Activated CD8-positive, alpha-beta memory T cell treated with anti-CD3 and anti-CD28 coated beads for 48 hours (primary cell): ENCODE measurements around the gene EYA3.

Experiments
- DNase-seq, 3 experiments: peaks; one replicate each; pipeline ENCODE4 v3.0.0-alpha.2; 2020; ENCODE audit warnings: low read depth in 2 of 3, low spot score in 2 of 3

Gene EYA3

GRCh38 chr1:28112388-28113241, 24.2 kb upstream of the EYA3 start:
- no peak for DNase-seq

GRCh38 chr1:28111157-28111556, 22.7 kb upstream of the EYA3 start:
- no peak for DNase-seq

- no peak for DNase-seq
Measured at GRCh38 chr1:28110555-28110954, 22.1 kb upstream of the EYA3 start.

DNA sequence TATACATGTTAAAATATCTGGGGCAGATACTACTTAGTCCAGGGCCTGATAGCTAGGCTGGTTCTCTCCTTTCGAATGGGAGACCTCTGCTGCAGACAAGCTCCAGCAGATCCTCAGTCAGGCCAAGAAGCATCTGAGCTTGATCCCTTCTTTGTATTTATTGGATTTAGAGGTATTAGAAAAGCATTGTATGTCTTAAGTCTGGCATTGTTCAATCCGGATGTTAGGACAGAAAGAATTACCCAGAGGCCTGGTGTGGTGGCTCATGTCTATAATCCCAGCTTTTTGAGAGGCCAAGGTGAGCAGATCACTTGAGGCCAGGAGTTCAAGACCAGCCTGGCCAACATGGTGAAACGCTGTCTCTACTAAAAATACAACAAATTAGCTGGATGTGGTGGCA, 21.2 kb upstream of the EYA3 start:
- DNase-seq: no peak

DNA sequence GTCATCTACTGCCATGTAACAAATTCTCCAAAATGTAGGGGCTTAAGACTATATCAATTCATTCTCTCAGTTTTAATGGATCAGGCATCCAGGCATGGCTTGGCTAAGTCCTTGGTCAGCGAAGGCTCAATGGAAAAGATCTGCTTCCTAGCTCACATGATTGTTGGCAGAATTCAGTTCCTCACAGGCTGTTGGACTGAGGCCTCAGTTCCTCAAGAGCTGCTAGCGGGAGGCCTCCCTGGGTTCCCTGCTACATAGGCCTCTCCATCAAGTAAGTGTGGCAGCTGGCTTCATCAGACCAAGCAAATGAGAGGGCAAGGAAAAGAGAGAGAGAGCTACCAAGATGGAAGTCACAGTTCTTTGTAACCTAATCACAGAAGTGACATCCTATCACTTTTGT, 19.6 kb upstream of the EYA3 start:
- no peak for DNase-seq

DNA sequence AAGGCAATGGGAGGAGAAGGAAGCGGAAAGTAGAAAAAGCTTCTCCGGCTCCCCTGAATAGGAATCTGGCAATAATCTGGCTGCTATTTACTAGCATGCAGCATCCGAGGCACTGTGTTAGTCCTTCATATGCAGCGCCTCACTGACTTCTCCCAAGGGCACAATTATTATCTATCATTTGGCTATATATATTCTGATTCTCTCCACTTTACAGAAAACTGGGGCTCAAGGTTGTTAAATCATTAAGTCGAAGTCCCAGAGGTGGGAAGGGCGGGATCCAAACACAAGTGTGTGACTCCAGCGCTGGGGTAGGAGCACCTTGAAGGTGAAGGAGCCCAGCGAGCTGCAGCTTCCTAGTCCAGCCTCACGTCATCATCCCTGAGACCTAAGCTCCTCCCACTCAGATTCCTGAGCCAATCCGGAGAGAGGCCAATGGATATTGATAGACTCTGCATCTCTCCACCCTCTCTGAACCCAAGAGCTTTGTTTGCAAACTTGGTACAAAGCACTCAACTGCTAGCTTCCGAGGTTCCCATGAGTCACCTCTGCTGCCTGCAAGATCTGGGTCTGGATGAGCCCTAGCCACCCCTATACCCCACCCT, 16.6 kb upstream of the EYA3 start:
- no peak for DNase-seq

DNA sequence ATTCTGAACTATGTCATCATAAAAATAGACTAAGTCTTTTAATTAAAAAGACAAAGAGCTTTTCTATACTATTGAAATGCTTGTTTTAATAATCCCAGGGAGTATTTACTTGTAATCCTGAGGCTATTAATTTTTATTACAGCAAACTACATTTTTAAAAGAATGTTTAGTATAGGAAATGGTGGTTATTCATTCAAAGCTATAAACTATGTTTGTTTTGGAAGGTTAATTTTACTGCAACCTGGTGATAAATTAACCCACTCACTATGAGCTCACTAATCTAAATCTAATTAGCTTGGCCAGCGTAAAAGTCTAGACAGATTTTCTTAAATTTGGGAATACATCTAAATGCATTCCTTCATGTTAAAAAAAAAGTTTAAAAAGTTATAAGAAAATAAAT, 13.8 kb upstream of the EYA3 start:
- no peak for DNase-seq

- DNase-seq: no peak
Measured at GRCh38 chr1:28099050-28099769, 10.8 kb upstream of the EYA3 start.

DNA sequence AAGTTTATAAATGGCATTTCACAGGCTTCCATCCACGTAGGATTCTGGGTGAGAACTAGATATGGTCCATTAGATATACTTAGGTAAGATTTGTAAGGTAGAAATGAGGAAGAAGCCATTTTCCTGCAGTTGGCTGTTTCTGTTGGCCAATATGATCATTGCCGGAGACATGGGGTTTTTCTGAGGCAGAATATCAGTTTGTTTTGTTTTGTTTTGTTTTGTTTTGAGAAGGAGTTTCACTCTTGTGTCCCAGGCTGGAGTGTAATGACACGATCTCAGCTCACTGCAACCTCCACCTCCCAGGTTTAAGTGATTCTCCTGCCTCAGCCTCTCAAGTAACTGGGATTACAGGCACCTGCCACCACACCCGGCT, 8.7 kb upstream of the EYA3 start:
- no peak for DNase-seq

- DNase-seq: no peak
Measured at GRCh38 chr1:28096210-28097099, 8.0 kb upstream of the EYA3 start.

DNA sequence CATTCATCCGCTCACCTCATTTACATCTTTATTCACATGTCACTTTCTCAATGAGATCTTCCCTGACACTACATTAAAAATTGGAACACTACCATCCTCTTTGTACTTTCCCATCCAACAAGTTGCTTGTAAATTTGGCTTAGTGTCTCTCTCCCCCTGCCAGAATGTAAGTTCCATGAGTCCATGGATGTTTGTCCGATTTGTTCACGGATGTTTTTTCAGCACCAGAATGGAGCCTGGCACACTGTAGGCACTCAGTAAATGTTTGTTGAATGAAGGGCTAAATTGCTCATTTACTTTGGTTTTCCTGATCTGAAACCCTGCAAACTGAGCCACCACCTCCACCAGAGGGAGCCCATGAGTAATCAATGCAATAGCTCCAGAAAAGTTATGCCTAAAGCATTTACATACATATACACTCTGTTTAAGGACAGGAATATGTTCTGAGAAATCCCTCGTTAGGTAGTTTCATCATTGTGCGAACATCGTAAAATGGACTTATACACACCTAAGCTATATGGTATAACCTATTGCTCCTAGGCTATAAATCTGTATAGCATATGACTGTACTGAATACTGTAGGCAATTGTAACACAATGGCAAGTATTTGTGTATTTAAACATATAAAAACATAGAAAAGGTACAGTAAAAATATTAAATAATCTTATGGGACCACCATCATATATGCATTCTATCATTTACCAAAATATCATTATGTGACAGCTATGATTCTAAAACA, 2.8 kb upstream of the EYA3 start:
- DNase-seq: peak; percentile 26 to 65 (median 63)

DNA sequence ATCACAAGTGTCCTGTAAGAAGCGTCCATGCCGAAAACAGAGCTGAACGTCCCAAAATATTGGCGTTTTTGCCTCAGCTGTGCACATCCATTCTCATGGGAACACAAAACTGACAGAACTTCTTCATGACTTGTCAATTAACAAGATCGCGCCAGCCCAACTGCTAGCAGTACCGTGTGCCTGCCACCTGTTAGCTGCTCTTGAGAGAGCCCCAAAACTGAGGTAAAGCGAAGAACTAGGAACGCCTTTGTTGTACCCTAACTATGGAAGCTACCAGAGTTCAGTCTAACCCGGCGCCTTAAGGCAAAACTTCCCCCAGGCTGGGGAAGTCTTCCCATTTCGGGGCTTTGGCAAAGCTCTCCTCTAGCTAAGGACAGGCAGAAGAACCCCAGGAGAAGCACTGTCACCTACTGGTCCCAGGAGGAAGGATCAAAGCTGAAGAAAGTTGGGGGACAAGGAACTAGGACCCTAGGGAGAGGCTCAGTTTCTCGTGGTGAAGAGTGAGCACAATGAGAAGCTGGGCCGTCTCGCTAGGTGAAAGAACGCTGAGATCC, 719 bp downstream of the EYA3 start:
- no peak for DNase-seq

- DNase-seq: no peak
Measured at GRCh38 chr1:28086651-28087050, 1.8 kb downstream of the EYA3 start.

- no peak for DNase-seq
Measured at GRCh38 chr1:28085129-28085528, 3.3 kb downstream of the EYA3 start.

DNA sequence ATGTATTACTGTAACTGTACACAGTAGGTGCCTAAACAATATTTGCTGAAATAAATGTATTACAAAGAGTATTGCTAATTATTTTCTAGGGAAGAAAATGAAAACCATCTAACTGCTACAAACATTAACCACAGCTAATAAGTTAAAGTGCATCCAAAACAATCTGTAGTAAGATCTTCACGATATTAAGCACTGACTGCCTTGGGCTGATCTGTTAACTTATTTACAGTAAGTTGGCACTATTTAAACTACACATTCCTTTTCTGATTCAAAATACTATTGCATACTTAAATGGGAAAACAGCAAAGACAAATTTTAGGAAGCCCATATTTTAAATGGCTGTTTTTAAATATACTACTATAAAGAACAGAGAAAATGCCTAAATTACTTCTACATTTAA, 4.5 kb downstream of the EYA3 start:
- DNase-seq: no peak

DNA sequence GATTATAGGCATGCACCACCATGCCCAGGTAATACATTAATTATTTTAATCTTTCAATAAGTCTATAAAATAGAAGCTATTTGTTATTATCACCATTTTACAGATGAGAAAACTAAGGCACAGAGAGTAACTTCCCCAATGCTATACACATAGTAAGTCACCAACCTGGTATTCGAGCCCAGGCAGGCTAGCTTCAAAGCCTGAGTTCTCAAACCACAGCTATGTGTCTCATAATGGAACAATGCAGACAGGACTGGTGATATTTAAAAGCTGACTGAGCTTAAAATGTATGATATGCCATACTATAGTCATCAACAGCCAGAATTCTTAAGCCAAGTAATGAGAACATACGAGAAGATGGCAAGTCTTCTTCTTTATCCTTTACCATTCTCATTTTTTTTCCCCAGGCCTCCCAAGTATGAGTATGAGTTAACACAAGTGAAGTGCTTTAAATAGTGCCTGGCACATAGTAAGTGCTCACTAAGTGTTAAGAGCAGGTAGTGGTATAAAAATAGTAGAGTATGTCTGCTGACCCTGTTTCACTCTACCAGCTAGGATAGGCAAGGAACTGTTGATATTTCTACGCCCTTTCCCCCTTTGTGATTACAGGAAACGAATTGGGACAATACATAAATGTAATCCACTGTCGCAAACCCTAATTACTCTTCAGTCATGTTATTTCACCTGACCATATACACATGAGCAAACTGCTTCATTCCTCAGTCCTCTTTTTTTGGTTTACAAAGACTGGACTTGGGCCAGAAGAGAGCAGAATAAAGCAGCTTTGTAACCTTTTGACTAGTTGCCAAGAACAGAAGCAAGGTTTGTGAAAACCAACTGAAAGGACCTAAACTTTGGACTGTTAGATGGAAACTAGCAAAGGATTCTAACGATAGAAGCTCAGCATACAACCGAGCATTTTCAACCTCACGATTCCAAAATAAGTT, 9.5 kb downstream of the EYA3 start:
- DNase-seq: no peak

DNA sequence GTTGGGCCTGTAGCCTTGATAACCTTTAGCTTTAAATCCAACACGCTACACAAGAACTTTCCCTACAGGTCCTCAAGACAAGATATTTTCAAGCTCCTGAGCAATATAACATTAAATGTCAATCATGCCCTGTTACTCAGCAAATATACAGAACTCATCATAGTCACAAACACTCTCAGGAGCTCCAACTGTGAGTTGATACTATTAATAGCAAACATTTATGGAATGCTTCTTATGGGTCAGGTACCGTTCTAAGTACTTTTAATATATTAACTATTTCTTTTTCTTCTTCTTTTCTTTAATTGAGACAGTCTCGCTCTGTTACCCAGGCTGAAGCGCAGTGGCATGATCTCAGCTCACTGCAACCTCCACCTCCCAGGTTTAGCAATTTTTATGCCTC, 10.1 kb downstream of the EYA3 start:
- no peak for DNase-seq

- no peak for DNase-seq
Measured at GRCh38 chr1:28074892-28075511, 13.4 kb downstream of the EYA3 start.

- DNase-seq: no peak
Measured at GRCh38 chr1:28073867-28074266, 14.5 kb downstream of the EYA3 start.
